ENCODE results near the gene SDC3.

Gene SDC3

GRCh38 chr1:30877205-30877912 is 31.2 kb downstream of the SDC3 start:
- no peaks in the 10 kb centered on the region for H3K27me3 ChIP-seq (ENCODE audit: control insufficient read depth, insufficient read depth, low read length)

GRCh38 chr1:30876451-30877204 is 31.9 kb downstream of the SDC3 start:
- Histone ChIP-seq H3K4me2 (ENCODE audit: low read length) (no peak overlapping the region), H3K4me1 (ENCODE audit: control insufficient read depth, insufficient read depth, low read length) (peaks cover 6% of the 10 kb centered on the region), H3K9ac (ENCODE audit: low read depth, low read length) (no peak overlapping the region), H3K9me3 (replicated peaks; ENCODE audit: low read length) (peaks cover 13% of the 10 kb centered on the region), H3K27me3 (ENCODE audit: control insufficient read depth, insufficient read depth, low read length) (no peaks in the 10 kb centered on the region), H3K4me3 (ENCODE audit: low read length) (no peak overlapping the region), H3K36me3 (ENCODE audit: insufficient read depth, low read length) (peaks cover 33% of the 10 kb centered on the region)

More at GRCh38 chr1:30877205-30877912, 31.2 kb downstream of the SDC3 start:
- H3K36me3 ChIP-seq (ENCODE audit: insufficient read depth, low read length) = peaks cover 26% of the 10 kb centered on the region
- no peak overlapping the region for H3K4me2 ChIP-seq (ENCODE audit: low read length)
- peaks cover 6% of the 10 kb centered on the region for H3K4me1 ChIP-seq (ENCODE audit: control insufficient read depth, insufficient read depth, low read length)
- no peak overlapping the region for H3K4me3 ChIP-seq (ENCODE audit: low read length)
- no peak overlapping the region for H3K9ac ChIP-seq (ENCODE audit: low read depth, low read length)
- H3K9me3 ChIP-seq (replicated peaks; ENCODE audit: low read length) = peaks cover 12% of the 10 kb centered on the region

- Histone ChIP-seq H3K27me3 (ENCODE audit: control insufficient read depth, insufficient read depth, low read length) (no peaks in the 10 kb centered on the region), H3K36me3 (ENCODE audit: insufficient read depth, low read length) (peaks cover 33% of the 10 kb centered on the region)
Observed at GRCh38 chr1:30875916-30876315, 32.6 kb downstream of the SDC3 start.

GRCh38 chr1:30875197-30875596 is 33.4 kb downstream of the SDC3 start:
- peaks cover 13% of the 10 kb centered on the region for H3K9me3 ChIP-seq (replicated peaks; ENCODE audit: low read length)
- H3K4me2 ChIP-seq (ENCODE audit: low read length) = no peak overlapping the region
- no peaks in the 10 kb centered on the region for H3K27me3 ChIP-seq (ENCODE audit: control insufficient read depth, insufficient read depth, low read length)
- H3K4me3 ChIP-seq (ENCODE audit: low read length) = no peak overlapping the region
- peaks cover 6% of the 10 kb centered on the region for H3K4me1 ChIP-seq (ENCODE audit: control insufficient read depth, insufficient read depth, low read length)
- no peak overlapping the region for H3K9ac ChIP-seq (ENCODE audit: low read depth, low read length)
- H3K36me3 ChIP-seq (ENCODE audit: insufficient read depth, low read length) = peaks cover 33% of the 10 kb centered on the region

More at GRCh38 chr1:30875916-30876315, 32.6 kb downstream of the SDC3 start:
- H3K9ac ChIP-seq (ENCODE audit: low read depth, low read length) = no peak overlapping the region
- H3K4me2 ChIP-seq (ENCODE audit: low read length) = no peak overlapping the region
- H3K9me3 ChIP-seq (replicated peaks; ENCODE audit: low read length) = peaks cover 13% of the 10 kb centered on the region
- H3K4me1 ChIP-seq (ENCODE audit: control insufficient read depth, insufficient read depth, low read length) = peaks cover 6% of the 10 kb centered on the region
- no peak overlapping the region for H3K4me3 ChIP-seq (ENCODE audit: low read length)

- Histone ChIP-seq H3K4me3 (ENCODE audit: low read length) (no peak overlapping the region), H3K9me3 (replicated peaks; ENCODE audit: low read length) (peaks cover 13% of the 10 kb centered on the region), H3K9ac (ENCODE audit: low read depth, low read length) (no peak overlapping the region), H3K36me3 (ENCODE audit: insufficient read depth, low read length) (peaks cover 33% of the 10 kb centered on the region), H3K27me3 (ENCODE audit: control insufficient read depth, insufficient read depth, low read length) (no peaks in the 10 kb centered on the region), H3K4me1 (ENCODE audit: control insufficient read depth, insufficient read depth, low read length) (peaks cover 6% of the 10 kb centered on the region), H3K4me2 (ENCODE audit: low read length) (no peak overlapping the region)
Observed at GRCh38 chr1:30874176-30874575, 34.4 kb downstream of the SDC3 start.

GRCh38 chr1:30872948-30873263 is 35.7 kb downstream of the SDC3 start:
- H3K36me3 ChIP-seq (ENCODE audit: insufficient read depth, low read length) = peaks cover 29% of the 10 kb centered on the region
- H3K9ac ChIP-seq (ENCODE audit: low read depth, low read length) = no peak overlapping the region
- no peaks in the 10 kb centered on the region for H3K27me3 ChIP-seq (ENCODE audit: control insufficient read depth, insufficient read depth, low read length)
- H3K9me3 ChIP-seq (replicated peaks; ENCODE audit: low read length) = peaks cover 13% of the 10 kb centered on the region
- H3K4me1 ChIP-seq (ENCODE audit: control insufficient read depth, insufficient read depth, low read length) = peaks cover 6% of the 10 kb centered on the region
- H3K4me3 ChIP-seq (ENCODE audit: low read length) = no peak overlapping the region
- H3K4me2 ChIP-seq (ENCODE audit: low read length) = no peak overlapping the region

- H3K4me1 ChIP-seq (ENCODE audit: control insufficient read depth, insufficient read depth, low read length) = peaks cover under 1% of the 10 kb centered on the region
- H3K9ac ChIP-seq (ENCODE audit: low read depth, low read length) = no peak overlapping the region
- no peak overlapping the region for H3K4me2 ChIP-seq (ENCODE audit: low read length)
- peaks cover 13% of the 10 kb centered on the region for H3K9me3 ChIP-seq (replicated peaks; ENCODE audit: low read length)
- no peaks in the 10 kb centered on the region for H3K27me3 ChIP-seq (ENCODE audit: control insufficient read depth, insufficient read depth, low read length)
- H3K36me3 ChIP-seq (ENCODE audit: insufficient read depth, low read length) = peaks cover 29% of the 10 kb centered on the region
- no peak overlapping the region for H3K4me3 ChIP-seq (ENCODE audit: low read length)
Observed at GRCh38 chr1:30872033-30872947, 36.3 kb downstream of the SDC3 start.

- Histone ChIP-seq H3K4me2 (ENCODE audit: low read length) (no peak overlapping the region), H3K4me3 (ENCODE audit: low read length) (no peak overlapping the region), H3K9ac (ENCODE audit: low read depth, low read length) (no peak overlapping the region), H3K36me3 (ENCODE audit: insufficient read depth, low read length) (peaks cover 26% of the 10 kb centered on the region), H3K9me3 (replicated peaks; ENCODE audit: low read length) (peaks cover 13% of the 10 kb centered on the region), H3K27me3 (ENCODE audit: control insufficient read depth, insufficient read depth, low read length) (no peaks in the 10 kb centered on the region), H3K4me1 (ENCODE audit: control insufficient read depth, insufficient read depth, low read length) (no peaks in the 10 kb centered on the region)
Observed at GRCh38 chr1:30871276-30871871, 37.2 kb downstream of the SDC3 start.

- Histone ChIP-seq H3K4me1 (ENCODE audit: control insufficient read depth, insufficient read depth, low read length) (no peaks in the 10 kb centered on the region), H3K9ac (ENCODE audit: low read depth, low read length) (no peak overlapping the region), H3K4me2 (ENCODE audit: low read length) (no peak overlapping the region), H3K9me3 (replicated peaks; ENCODE audit: low read length) (peaks cover 13% of the 10 kb centered on the region), H3K27me3 (ENCODE audit: control insufficient read depth, insufficient read depth, low read length) (no peaks in the 10 kb centered on the region), H3K4me3 (ENCODE audit: low read length) (no peak overlapping the region), H3K36me3 (ENCODE audit: insufficient read depth, low read length) (peaks cover 26% of the 10 kb centered on the region)
Observed at GRCh38 chr1:30870656-30871055, 37.9 kb downstream of the SDC3 start.

GRCh38 chr1:30870035-30870434 is 38.5 kb downstream of the SDC3 start:
- H3K9ac ChIP-seq (ENCODE audit: low read depth, low read length) = no peak overlapping the region
- peaks cover 13% of the 10 kb centered on the region for H3K9me3 ChIP-seq (replicated peaks; ENCODE audit: low read length)
- no peak overlapping the region for H3K4me2 ChIP-seq (ENCODE audit: low read length)
- peaks cover 26% of the 10 kb centered on the region for H3K36me3 ChIP-seq (ENCODE audit: insufficient read depth, low read length)
- no peak overlapping the region for H3K4me3 ChIP-seq (ENCODE audit: low read length)
- no peaks in the 10 kb centered on the region for H3K4me1 ChIP-seq (ENCODE audit: control insufficient read depth, insufficient read depth, low read length)
- no peaks in the 10 kb centered on the region for H3K27me3 ChIP-seq (ENCODE audit: control insufficient read depth, insufficient read depth, low read length)

All from skeletal muscle satellite cell (primary cell).